Neural crest cell (in vitro differentiated cells): ENCODE data around the gene IRX2. TPM values are rescaled to one million over a fixed set of nuclear protein-coding genes. Genes with fewer than 3 reads are reported as not detected.
A peak's percentile ranks its signal among the peaks of the same experiment; 100 is the strongest.

ENCODE experiments used
- DNase-seq: peaks from one replicate; pipeline ENCODE4 v3.0.0; 2021; ENCODE audit warnings: low read depth, mixed read lengths, low spot score
- H3K27ac Mint-ChIP-seq: one replicate; pipeline ENCODE4 v1.8.0; 2021; ENCODE audit warnings: mild to moderate bottlenecking, mixed read lengths; ENCODE audit not compliant: unreplicated experiment
- H3K27me3 Mint-ChIP-seq: 2 replicates; pipeline ENCODE4 v1.8.0; 2021; ENCODE audit warnings: low read depth, mild to moderate bottlenecking, mixed read lengths
- H3K36me3 Mint-ChIP-seq: 2 replicates; pipeline ENCODE4 v1.8.0; 2021; ENCODE audit warnings: low read depth, mild to moderate bottlenecking, mixed read lengths
- H3K4me1 Mint-ChIP-seq: 2 replicates; pipeline ENCODE4 v1.8.0; 2021; ENCODE audit warnings: mixed read lengths
- H3K4me3 Mint-ChIP-seq: one replicate; pipeline ENCODE4 v1.8.0; 2021; ENCODE audit warnings: mild to moderate bottlenecking, mixed read lengths
- H3K9me3 Mint-ChIP-seq: 2 replicates; pipeline ENCODE4 v1.8.0; 2021; ENCODE audit warnings: mixed read lengths
- total RNA-seq: library from RNA; stranded (reverse); gene quantifications from 2 replicates; pipeline ENCODE4 v1.2.1, GENCODE V29; 2021
- TF ChIP-seq, protein P1 (sequence below): fragments of 200-600 bp; sonication (generic); conservative IDR thresholded peaks from 2 replicates; pipeline ENCODE4 v1.5.0; 2021; ENCODE audit warnings: antibody characterized with exemption, mild to moderate bottlenecking

Gene IRX2
- total RNA-seq, 1 donor from 2014 or later: 42.5 TPM

DNA sequence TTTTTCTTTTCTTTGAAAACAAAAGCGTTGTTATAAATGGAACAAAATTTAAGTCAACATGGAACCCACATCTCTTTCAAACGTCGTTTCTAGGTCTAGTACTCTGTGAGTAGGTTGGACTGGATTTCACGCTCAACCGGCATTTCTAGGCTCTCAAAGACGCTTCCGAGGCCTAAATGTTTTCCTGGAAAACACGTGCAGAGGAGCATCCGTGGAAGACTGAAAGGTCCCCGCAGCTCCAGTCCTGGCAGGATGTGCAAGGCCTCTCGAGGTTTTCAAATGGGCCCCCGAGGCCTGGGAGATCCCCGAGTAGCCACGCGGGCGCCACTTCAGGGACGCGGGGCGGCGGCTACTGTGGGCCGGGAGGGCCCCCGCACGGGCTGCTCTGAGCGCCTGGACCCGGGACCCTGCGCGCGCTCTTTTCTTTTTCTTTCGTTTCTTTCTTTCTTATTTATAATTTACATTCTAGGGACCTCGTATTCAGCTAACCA is 4.2 kb upstream of the IRX2 start:
- Mint-ChIP-seq H3K36me3 (no peaks in the 10 kb centered on the region), H3K27ac (no peak overlapping the region), H3K27me3 (peaks cover 63% of the 10 kb centered on the region), H3K9me3 (no peaks in the 10 kb centered on the region), H3K4me3 (peak overlapping the region; percentile 80), H3K4me1 (peaks cover 47% of the 10 kb centered on the region)
- TF ChIP-seq, protein P1, sequence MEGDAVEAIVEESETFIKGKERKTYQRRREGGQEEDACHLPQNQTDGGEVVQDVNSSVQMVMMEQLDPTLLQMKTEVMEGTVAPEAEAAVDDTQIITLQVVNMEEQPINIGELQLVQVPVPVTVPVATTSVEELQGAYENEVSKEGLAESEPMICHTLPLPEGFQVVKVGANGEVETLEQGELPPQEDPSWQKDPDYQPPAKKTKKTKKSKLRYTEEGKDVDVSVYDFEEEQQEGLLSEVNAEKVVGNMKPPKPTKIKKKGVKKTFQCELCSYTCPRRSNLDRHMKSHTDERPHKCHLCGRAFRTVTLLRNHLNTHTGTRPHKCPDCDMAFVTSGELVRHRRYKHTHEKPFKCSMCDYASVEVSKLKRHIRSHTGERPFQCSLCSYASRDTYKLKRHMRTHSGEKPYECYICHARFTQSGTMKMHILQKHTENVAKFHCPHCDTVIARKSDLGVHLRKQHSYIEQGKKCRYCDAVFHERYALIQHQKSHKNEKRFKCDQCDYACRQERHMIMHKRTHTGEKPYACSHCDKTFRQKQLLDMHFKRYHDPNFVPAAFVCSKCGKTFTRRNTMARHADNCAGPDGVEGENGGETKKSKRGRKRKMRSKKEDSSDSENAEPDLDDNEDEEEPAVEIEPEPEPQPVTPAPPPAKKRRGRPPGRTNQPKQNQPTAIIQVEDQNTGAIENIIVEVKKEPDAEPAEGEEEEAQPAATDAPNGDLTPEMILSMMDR: no peak
- no peak for DNase-seq

DNA sequence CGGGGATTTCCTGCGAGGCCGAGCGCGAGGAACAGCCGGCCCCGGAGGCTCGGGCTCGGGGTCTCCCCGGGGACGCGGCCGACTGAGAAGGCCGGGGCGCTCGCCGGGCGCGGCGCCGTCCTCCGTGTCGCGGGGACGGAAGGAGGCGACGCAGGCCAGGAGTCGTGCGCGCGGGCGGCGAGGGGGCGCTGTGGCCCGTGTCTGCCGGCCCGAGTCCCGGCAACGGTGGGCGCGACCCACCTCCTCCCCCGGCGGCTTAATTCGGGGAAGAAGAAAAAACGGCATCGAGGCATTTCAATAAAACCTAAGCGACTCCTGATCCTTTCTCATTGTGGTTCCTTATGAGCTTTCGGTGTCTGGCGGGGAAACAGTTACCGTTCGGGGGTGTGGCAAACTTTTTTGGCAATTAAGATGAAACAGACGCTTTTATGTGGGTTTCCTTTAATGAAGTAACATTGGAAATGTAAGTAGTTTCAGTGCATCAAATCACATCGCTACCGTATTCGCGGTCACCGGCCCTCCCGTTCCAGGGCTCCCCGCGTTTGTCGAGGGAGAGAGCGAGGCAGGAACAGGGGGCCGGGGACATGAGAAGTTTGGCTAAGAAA is 3.7 kb upstream of the IRX2 start:
- DNase-seq: peak; percentile 56
- H3K4me3 Mint-ChIP-seq: peak overlapping the region; percentile 85
- H3K36me3 Mint-ChIP-seq: peaks cover under 1% of the 10 kb centered on the region
- H3K9me3 Mint-ChIP-seq: no peaks in the 10 kb centered on the region
- TF ChIP-seq, protein P1: peak; percentile 59
- no peak overlapping the region for H3K27ac Mint-ChIP-seq
- H3K27me3 Mint-ChIP-seq: peaks cover 64% of the 10 kb centered on the region
- peaks cover 48% of the 10 kb centered on the region for H3K4me1 Mint-ChIP-seq

GRCh38 chr5:2754581-2755075 is 3.2 kb upstream of the IRX2 start:
- no peaks in the 10 kb centered on the region for H3K9me3 Mint-ChIP-seq

GRCh38 chr5:2753452-2754420 is 2.3 kb upstream of the IRX2 start:
- Mint-ChIP-seq H3K27me3 (peaks cover 68% of the 10 kb centered on the region), H3K4me1 (peaks cover 58% of the 10 kb centered on the region), H3K27ac (no peak overlapping the region), H3K9me3 (no peaks in the 10 kb centered on the region), H3K36me3 (peaks cover 9% of the 10 kb centered on the region), H3K4me3 (peak overlapping the region; percentile 85)
- TF ChIP-seq, protein P1: no peak
- DNase-seq: no peak

More at GRCh38 chr5:2754581-2755075, 3.2 kb upstream of the IRX2 start:
- Mint-ChIP-seq H3K4me1 (peaks cover 53% of the 10 kb centered on the region), H3K4me3 (peak overlapping the region; percentile 85), H3K27me3 (peaks cover 70% of the 10 kb centered on the region), H3K27ac (no peak overlapping the region), H3K36me3 (peaks cover 4% of the 10 kb centered on the region)
- DNase-seq: no peak
- TF ChIP-seq, protein P1: no peak

GRCh38 chr5:2752821-2753439 is 1.5 kb upstream of the IRX2 start:
- Mint-ChIP-seq H3K27me3 (peaks cover 63% of the 10 kb centered on the region), H3K4me3 (peak overlapping the region; percentile 85), H3K9me3 (no peaks in the 10 kb centered on the region), H3K36me3 (peaks cover 9% of the 10 kb centered on the region), H3K4me1 (peaks cover 56% of the 10 kb centered on the region), H3K27ac (no peak overlapping the region)
- TF ChIP-seq, protein P1: peak; percentile 18
- DNase-seq: no peak
